Measurements from ENCODE around the gene GNAL. TPM values are rescaled to one million over a fixed set of nuclear protein-coding genes. Genes with fewer than 3 reads are reported as not detected.

Gene GNAL
- total RNA-seq, 2 experiments from 2014 or later, result 0.60 TPM; not detected in 1

GRCh38 chr18:11719621-11720020 is 30.6 kb downstream of the GNAL start:
- peaks cover 4% of the 10 kb centered on the region for H3K27me3 Mint-ChIP-seq
- no peak for DNase-seq
- H3K27ac Mint-ChIP-seq, result no peak overlapping the region
- H3K4me1 Mint-ChIP-seq, result no peaks in the 10 kb centered on the region
- H3K4me3 Mint-ChIP-seq, result no peak overlapping the region
- ATAC-seq (ENCODE audit: low read depth), result no peak
- POLR2A ChIA-PET, result no interaction called here
- no peaks in the 10 kb centered on the region for H3K9me3 Mint-ChIP-seq
- H3K36me3 Mint-ChIP-seq, result no peaks in the 10 kb centered on the region

- no peak for DNase-seq
- Mint-ChIP-seq H3K4me1 (no peaks in the 10 kb centered on the region), H3K36me3 (no peaks in the 10 kb centered on the region), H3K27ac (no peak overlapping the region), H3K9me3 (no peaks in the 10 kb centered on the region), H3K4me3 (no peak overlapping the region), H3K27me3 (peaks cover 4% of the 10 kb centered on the region)
- POLR2A ChIA-PET, result no interaction called here
- no peak for ATAC-seq (ENCODE audit: low read depth)
Measured at GRCh38 chr18:11721720-11722119, 32.7 kb downstream of the GNAL start.

- H3K4me3 Mint-ChIP-seq, result no peak overlapping the region
- H3K36me3 Mint-ChIP-seq, result no peaks in the 10 kb centered on the region
- H3K27me3 Mint-ChIP-seq, result peaks cover 7% of the 10 kb centered on the region
- H3K4me1 Mint-ChIP-seq, result no peaks in the 10 kb centered on the region
- H3K9me3 Mint-ChIP-seq, result no peaks in the 10 kb centered on the region
- DNase-seq (no peak), ATAC-seq (ENCODE audit: low read depth) (no peak)
- POLR2A ChIA-PET, result no interaction called here
- H3K27ac Mint-ChIP-seq, result no peak overlapping the region
Measured at GRCh38 chr18:11724781-11725180, 35.7 kb downstream of the GNAL start.

GRCh38 chr18:11726556-11726955 is 37.5 kb downstream of the GNAL start:
- no peaks in the 10 kb centered on the region for H3K36me3 Mint-ChIP-seq
- peaks cover 7% of the 10 kb centered on the region for H3K27me3 Mint-ChIP-seq
- ATAC-seq (ENCODE audit: low read depth), result no peak
- no peak overlapping the region for H3K27ac Mint-ChIP-seq
- DNase-seq, result no peak
- POLR2A ChIA-PET, result no interaction called here
- H3K4me3 Mint-ChIP-seq, result no peak overlapping the region
- H3K9me3 Mint-ChIP-seq, result no peaks in the 10 kb centered on the region
- no peaks in the 10 kb centered on the region for H3K4me1 Mint-ChIP-seq

- POLR2A ChIA-PET, result no interaction called here
- no peak overlapping the region for H3K4me3 Mint-ChIP-seq
- no peaks in the 10 kb centered on the region for H3K36me3 Mint-ChIP-seq
Measured at GRCh38 chr18:11728249-11728648, 39.2 kb downstream of the GNAL start.

GRCh38 chr18:11729556-11729955 is 40.5 kb downstream of the GNAL start:
- no peak overlapping the region for H3K27ac Mint-ChIP-seq
- no peaks in the 10 kb centered on the region for H3K9me3 Mint-ChIP-seq
- H3K36me3 Mint-ChIP-seq, result no peaks in the 10 kb centered on the region
- POLR2A ChIA-PET, result no interaction called here
- H3K27me3 Mint-ChIP-seq, result peaks cover 13% of the 10 kb centered on the region
- H3K4me1 Mint-ChIP-seq, result peaks cover 3% of the 10 kb centered on the region
- no peak overlapping the region for H3K4me3 Mint-ChIP-seq
- DNase-seq (no peak), ATAC-seq (ENCODE audit: low read depth) (no peak)

More at GRCh38 chr18:11728249-11728648, 39.2 kb downstream of the GNAL start:
- ATAC-seq (ENCODE audit: low read depth), result no peak
- no peak overlapping the region for H3K27ac Mint-ChIP-seq
- H3K27me3 Mint-ChIP-seq, result peaks cover 13% of the 10 kb centered on the region
- no peak for DNase-seq
- H3K9me3 Mint-ChIP-seq, result no peaks in the 10 kb centered on the region
- H3K4me1 Mint-ChIP-seq, result peaks cover 3% of the 10 kb centered on the region

- H3K27me3 Mint-ChIP-seq, result peaks cover 17% of the 10 kb centered on the region
- no peaks in the 10 kb centered on the region for H3K36me3 Mint-ChIP-seq
- H3K4me1 Mint-ChIP-seq, result peaks cover 3% of the 10 kb centered on the region
- no peaks in the 10 kb centered on the region for H3K9me3 Mint-ChIP-seq
- peak; percentile 72 for ATAC-seq (ENCODE audit: low read depth)
- peak; percentile 80 for DNase-seq
- H3K27ac Mint-ChIP-seq, result no peak overlapping the region
- POLR2A ChIA-PET, result no interaction called here
- peak overlapping the region; percentile 53 for H3K4me3 Mint-ChIP-seq
Measured at GRCh38 chr18:11733031-11733430, 44.0 kb downstream of the GNAL start.

GRCh38 chr18:11736656-11737055 is 47.6 kb downstream of the GNAL start:
- H3K4me1 Mint-ChIP-seq, result peaks cover 3% of the 10 kb centered on the region
- DNase-seq (no peak), ATAC-seq (ENCODE audit: low read depth) (no peak)
- H3K27me3 Mint-ChIP-seq, result peaks cover 25% of the 10 kb centered on the region
- no peak overlapping the region for H3K27ac Mint-ChIP-seq
- POLR2A ChIA-PET, result no interaction called here
- no peaks in the 10 kb centered on the region for H3K9me3 Mint-ChIP-seq
- H3K36me3 Mint-ChIP-seq, result no peaks in the 10 kb centered on the region
- no peak overlapping the region for H3K4me3 Mint-ChIP-seq

- Mint-ChIP-seq H3K9me3 (no peaks in the 10 kb centered on the region), H3K36me3 (no peaks in the 10 kb centered on the region), H3K4me3 (no peak overlapping the region), H3K27me3 (peaks cover 31% of the 10 kb centered on the region), H3K27ac (no peak overlapping the region), H3K4me1 (no peaks in the 10 kb centered on the region)
- POLR2A ChIA-PET, result no interaction called here
- ATAC-seq (ENCODE audit: low read depth), result no peak
- DNase-seq, result no peak
Measured at GRCh38 chr18:11739893-11740292, 50.8 kb downstream of the GNAL start.

- no peaks in the 10 kb centered on the region for H3K9me3 Mint-ChIP-seq
- no peaks in the 10 kb centered on the region for H3K36me3 Mint-ChIP-seq
- no peak overlapping the region for H3K27ac Mint-ChIP-seq
- DNase-seq, result no peak
- no peaks in the 10 kb centered on the region for H3K4me1 Mint-ChIP-seq
- ATAC-seq (ENCODE audit: low read depth), result no peak
- POLR2A ChIA-PET, result no interaction called here
- peaks cover 33% of the 10 kb centered on the region for H3K27me3 Mint-ChIP-seq
- no peak overlapping the region for H3K4me3 Mint-ChIP-seq
Measured at GRCh38 chr18:11740461-11740860, 51.4 kb downstream of the GNAL start.

GRCh38 chr18:11741505-11742145 is 52.6 kb downstream of the GNAL start:
- Mint-ChIP-seq H3K36me3 (no peaks in the 10 kb centered on the region), H3K9me3 (no peaks in the 10 kb centered on the region), H3K27ac (no peak overlapping the region), H3K4me1 (no peaks in the 10 kb centered on the region), H3K27me3 (peaks cover 35% of the 10 kb centered on the region), H3K4me3 (no peak overlapping the region)
- DNase-seq (no peak), ATAC-seq (ENCODE audit: low read depth) (no peak)
- POLR2A ChIA-PET, result no interaction called here

GRCh38 chr18:11745521-11745920 is 56.5 kb downstream of the GNAL start:
- Mint-ChIP-seq H3K4me3 (no peak overlapping the region), H3K4me1 (no peaks in the 10 kb centered on the region), H3K27ac (no peak overlapping the region), H3K36me3 (no peaks in the 10 kb centered on the region), H3K9me3 (no peaks in the 10 kb centered on the region), H3K27me3 (peaks cover 39% of the 10 kb centered on the region)
- DNase-seq (no peak), ATAC-seq (ENCODE audit: low read depth) (no peak)
- POLR2A ChIA-PET, result no interaction called here

- POLR2A ChIA-PET, result no interaction called here
- Mint-ChIP-seq H3K27me3 (peaks cover 41% of the 10 kb centered on the region), H3K4me3 (no peak overlapping the region), H3K4me1 (peaks cover 5% of the 10 kb centered on the region), H3K27ac (no peak overlapping the region), H3K9me3 (no peaks in the 10 kb centered on the region), H3K36me3 (no peaks in the 10 kb centered on the region)
- DNase-seq (no peak), ATAC-seq (ENCODE audit: low read depth) (no peak)
Measured at GRCh38 chr18:11747286-11747685, 58.2 kb downstream of the GNAL start.

- no peaks in the 10 kb centered on the region for H3K36me3 Mint-ChIP-seq
- peaks cover 39% of the 10 kb centered on the region for H3K27me3 Mint-ChIP-seq
- H3K4me1 Mint-ChIP-seq, result peaks cover 6% of the 10 kb centered on the region
- no peaks in the 10 kb centered on the region for H3K9me3 Mint-ChIP-seq
- POLR2A ChIA-PET, result no interaction called here
- H3K27ac Mint-ChIP-seq, result no peak overlapping the region
- ATAC-seq (ENCODE audit: low read depth), result no peak
- DNase-seq, result no peak
- no peak overlapping the region for H3K4me3 Mint-ChIP-seq
Measured at GRCh38 chr18:11747731-11748130, 58.7 kb downstream of the GNAL start.

- no peak for DNase-seq
- ATAC-seq (ENCODE audit: low read depth), result no peak
Measured at GRCh38 chr18:11749305-11749704, 60.2 kb downstream of the GNAL start.

More at GRCh38 chr18:11749305-11749704, 60.2 kb downstream of the GNAL start:
- H3K27me3 Mint-ChIP-seq, result peaks cover 52% of the 10 kb centered on the region
- POLR2A ChIA-PET, result no interaction called here
- H3K4me3 Mint-ChIP-seq, result no peak overlapping the region
- H3K27ac Mint-ChIP-seq, result no peak overlapping the region
- no peaks in the 10 kb centered on the region for H3K9me3 Mint-ChIP-seq
- H3K36me3 Mint-ChIP-seq, result no peaks in the 10 kb centered on the region
- peaks cover 7% of the 10 kb centered on the region for H3K4me1 Mint-ChIP-seq
